ENCODE results near the gene ARHGAP24. TPM values are rescaled to one million over a fixed set of nuclear protein-coding genes. Genes with fewer than 3 reads are reported as not detected.

ARHGAP24 gene
- total and polyA plus RNA-seq, 2 donors (not counting 3 experiments of a cell fraction or from before 2014, with no cell fraction given): 52.1 to 79.4 TPM

DNA sequence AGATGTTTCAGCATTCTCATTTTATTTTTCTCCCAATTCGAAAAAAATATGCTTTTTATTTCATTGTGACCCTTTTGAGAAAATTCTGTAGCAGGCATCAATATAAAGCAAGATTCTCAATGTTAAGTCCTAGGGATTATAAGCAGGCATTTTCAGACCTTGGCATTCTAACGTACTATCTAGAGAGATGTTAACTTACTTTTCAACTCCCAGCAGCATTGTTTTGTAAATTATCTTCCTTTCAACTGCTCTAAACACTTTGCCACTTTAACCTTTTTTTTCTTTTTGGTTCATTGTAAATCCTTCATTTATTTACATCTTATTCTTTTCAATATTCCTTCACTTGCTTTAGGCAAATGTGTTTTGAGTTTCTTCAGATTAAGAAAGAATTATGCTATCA lies 333.2 kb downstream of the ARHGAP24 start:
- peaks cover 0 to 8% of the 10 kb centered on the region in 2 experiments for H3K36me3 ChIP-seq (ENCODE audit: control insufficient read depth in 2 of 2, extremely low read depth in 1 of 2, insufficient read depth in 2 of 2, low read length in 2 of 2)
- H3K4me1 ChIP-seq (ENCODE audit: control insufficient read depth, extremely low read depth, insufficient read depth, low read length): peaks cover 49% of the 10 kb centered on the region
- H3K4me2 ChIP-seq (ENCODE audit: insufficient read depth, low read length): peak overlapping the region; percentile 33
- DNase-seq (ENCODE audit: low read depth, low spot score) (no peak), FAIRE-seq (no peak)
- intact Hi-C loops (cut with micrococcal nuclease) (no loop called here), dilution Hi-C loops (cut with MboI; ENCODE audit: extremely low pct_ligation_motif_present, low sequenced_read_pairs) (no loop called here)
- no peaks in the 10 kb centered on the region for H3K27me3 ChIP-seq (ENCODE audit: control insufficient read depth in 2 of 2, insufficient read depth in 2 of 2, low read length in 2 of 2)
- BruUV-seq (replicated peaks): no TSS peak
- peaks cover 5% of the 10 kb centered on the region for H3K9me1 ChIP-seq (replicated peaks; ENCODE audit: control insufficient read depth, extremely low read depth, insufficient read depth, low read length)
- H3K4me3 ChIP-seq (replicated peaks in 1 of 3; ENCODE audit: insufficient read depth in 1 of 3, low read depth in 1 of 3, low read length in 3 of 3): no peak overlapping the region
- CTCF ChIA-PET: interaction anchor here (5.0 kb wide), 1 partner anchor 11 kb away, joined by 42 read pairs; no protein-coding TSS in a partner anchor
- peak overlapping the region; percentile 38 for H3K27ac ChIP-seq (ENCODE audit: insufficient read depth, low read depth, low read length)
- no peak for TF ChIP-seq POLR2A (IDR thresholded peaks at IDR 0.05; ENCODE audit: low read depth, low read length)
- no peak for TF ChIP-seq POLR2AphosphoS5 (IDR thresholded peaks at IDR 0.05; ENCODE audit: insufficient read depth, low read depth, low read length)
- TF ChIP-seq FOS (IDR thresholded peaks at IDR 0.05; ENCODE audit: borderline replicate concordance, insufficient read depth, low read length): no peak
- TF ChIP-seq, protein P1, sequence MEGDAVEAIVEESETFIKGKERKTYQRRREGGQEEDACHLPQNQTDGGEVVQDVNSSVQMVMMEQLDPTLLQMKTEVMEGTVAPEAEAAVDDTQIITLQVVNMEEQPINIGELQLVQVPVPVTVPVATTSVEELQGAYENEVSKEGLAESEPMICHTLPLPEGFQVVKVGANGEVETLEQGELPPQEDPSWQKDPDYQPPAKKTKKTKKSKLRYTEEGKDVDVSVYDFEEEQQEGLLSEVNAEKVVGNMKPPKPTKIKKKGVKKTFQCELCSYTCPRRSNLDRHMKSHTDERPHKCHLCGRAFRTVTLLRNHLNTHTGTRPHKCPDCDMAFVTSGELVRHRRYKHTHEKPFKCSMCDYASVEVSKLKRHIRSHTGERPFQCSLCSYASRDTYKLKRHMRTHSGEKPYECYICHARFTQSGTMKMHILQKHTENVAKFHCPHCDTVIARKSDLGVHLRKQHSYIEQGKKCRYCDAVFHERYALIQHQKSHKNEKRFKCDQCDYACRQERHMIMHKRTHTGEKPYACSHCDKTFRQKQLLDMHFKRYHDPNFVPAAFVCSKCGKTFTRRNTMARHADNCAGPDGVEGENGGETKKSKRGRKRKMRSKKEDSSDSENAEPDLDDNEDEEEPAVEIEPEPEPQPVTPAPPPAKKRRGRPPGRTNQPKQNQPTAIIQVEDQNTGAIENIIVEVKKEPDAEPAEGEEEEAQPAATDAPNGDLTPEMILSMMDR (IDR thresholded peaks at IDR 0.05; ENCODE audit: extremely low read depth in 1 of 2, insufficient read depth in 1 of 2, low read depth in 1 of 2, low read length in 2 of 2): no peak
- no peak for TF ChIP-seq JUN (IDR thresholded peaks at IDR 0.05; ENCODE audit: borderline replicate concordance, insufficient read depth, insufficient read length, low read depth)
- TF ChIP-seq, protein P2, sequence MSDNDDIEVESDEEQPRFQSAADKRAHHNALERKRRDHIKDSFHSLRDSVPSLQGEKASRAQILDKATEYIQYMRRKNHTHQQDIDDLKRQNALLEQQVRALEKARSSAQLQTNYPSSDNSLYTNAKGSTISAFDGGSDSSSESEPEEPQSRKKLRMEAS (IDR thresholded peaks at IDR 0.05; ENCODE audit: insufficient read depth, insufficient read length): no peak
- no peak for TF ChIP-seq GATA2 (IDR thresholded peaks at IDR 0.05; ENCODE audit: insufficient read depth, insufficient read length, low read depth, low read length)
- no peak for TF ChIP-seq EZH2 (IDR thresholded peaks at IDR 0.05; ENCODE audit: borderline replicate concordance, low read depth, low read length, severe bottlenecking)
- TF ChIP-seq MYC (IDR thresholded peaks at IDR 0.05; ENCODE audit: low read depth, low read length): no peak
- no peaks in the 10 kb centered on the region for H3K9me3 ChIP-seq (replicated peaks; ENCODE audit: control insufficient read depth, insufficient read depth, low read length)
- H3K9ac ChIP-seq (replicated peaks; ENCODE audit: extremely low read depth, insufficient read depth, low read length): peak overlapping the region; percentile 27
- H3K79me2 ChIP-seq (ENCODE audit: control insufficient read depth, insufficient read depth, low read length): peaks cover 99% of the 10 kb centered on the region
- no peaks in the 10 kb centered on the region for H4K20me1 ChIP-seq (replicated peaks; ENCODE audit: control insufficient read depth, extremely low read depth, insufficient read depth, low read length)
- no peak overlapping the region for H2AFZ ChIP-seq (ENCODE audit: low read depth, low read length)
- POLR2A ChIA-PET: no interaction called here

All from endothelial cell of umbilical vein (primary cell).